UCSD-AML1 (cell line): ENCODE results near the gene CLCN5.

Experiments used
- DNase-seq: peaks from one replicate; lab custom pipeline; 2025; ENCODE audit not compliant: unreplicated experiment; lab: John Stamatoyannopoulos, UW

CLCN5 gene

DNA sequence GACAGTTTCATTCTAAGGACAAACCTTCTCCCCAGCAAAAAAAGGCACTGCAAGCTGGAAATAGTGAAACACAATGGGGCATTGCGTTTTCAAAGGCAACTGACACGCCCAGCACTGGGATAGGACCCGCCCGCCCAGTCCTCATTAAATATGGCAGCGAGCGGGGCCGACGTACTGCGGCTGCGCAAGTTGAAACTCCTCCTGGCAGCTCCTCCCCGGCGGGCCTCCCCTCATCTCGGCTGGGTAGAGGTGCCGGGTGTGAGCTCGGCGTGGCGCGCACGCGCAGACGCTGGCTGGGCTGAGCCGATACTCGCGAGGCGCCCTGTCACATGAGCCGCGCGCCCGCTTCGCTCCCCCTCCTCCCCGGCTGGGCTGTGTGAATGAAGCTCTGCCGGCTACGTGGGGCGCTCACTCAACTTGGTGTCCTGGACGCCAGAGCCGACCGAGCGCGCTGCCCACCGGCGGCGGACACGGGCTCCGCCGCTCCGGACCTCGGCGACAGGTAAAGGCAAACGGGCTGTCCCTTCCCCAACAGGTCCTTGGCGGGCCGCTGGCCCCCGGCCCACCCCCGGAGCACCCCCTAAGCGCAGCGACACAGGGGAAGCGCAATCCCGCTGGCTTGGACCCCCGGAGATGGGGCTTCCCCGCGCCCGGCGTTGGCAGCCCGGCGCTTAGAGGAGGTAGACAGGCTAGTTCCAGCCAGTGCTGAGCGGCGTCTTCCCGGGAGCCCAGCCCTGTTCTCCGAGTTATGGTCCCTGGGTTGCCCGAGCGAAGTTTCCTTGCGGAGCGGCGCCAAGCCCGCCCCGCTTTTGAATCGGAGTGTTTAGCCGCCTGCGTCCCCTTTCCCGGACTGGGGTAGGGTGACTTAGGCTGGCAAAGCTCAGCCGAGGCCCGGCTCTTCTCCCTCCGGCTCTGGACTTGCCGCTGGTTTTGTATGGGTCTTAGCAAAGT is at the start of gene CLCN5:
Gene CLCN5, plus strand, starts transcription at position 306 of the 951 bp plus-strand sequence. CDS start 2,703 bp downstream, outside the sequence.
- DNase-seq, result peak; percentile 94

DNA sequence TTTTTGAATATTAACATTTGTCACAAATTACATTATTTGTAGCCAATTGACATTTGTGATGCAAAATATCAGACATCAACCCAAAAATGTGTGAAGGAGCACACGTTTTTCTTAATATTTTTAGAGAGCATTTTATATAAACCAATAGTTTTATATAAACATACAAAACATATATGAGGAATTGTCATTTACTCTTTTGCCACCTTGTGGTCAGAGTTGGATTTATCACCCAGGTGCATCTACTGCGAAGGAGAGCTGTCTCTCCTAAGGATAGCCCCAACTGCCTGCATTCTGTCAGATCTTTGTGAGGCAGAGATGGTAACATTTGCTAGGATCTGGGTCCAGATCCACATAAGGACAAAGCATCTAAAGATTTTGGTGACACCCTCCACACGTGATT is 45.6 kb upstream of the CLCN5 start:
- DNase-seq, result no peak

DNA sequence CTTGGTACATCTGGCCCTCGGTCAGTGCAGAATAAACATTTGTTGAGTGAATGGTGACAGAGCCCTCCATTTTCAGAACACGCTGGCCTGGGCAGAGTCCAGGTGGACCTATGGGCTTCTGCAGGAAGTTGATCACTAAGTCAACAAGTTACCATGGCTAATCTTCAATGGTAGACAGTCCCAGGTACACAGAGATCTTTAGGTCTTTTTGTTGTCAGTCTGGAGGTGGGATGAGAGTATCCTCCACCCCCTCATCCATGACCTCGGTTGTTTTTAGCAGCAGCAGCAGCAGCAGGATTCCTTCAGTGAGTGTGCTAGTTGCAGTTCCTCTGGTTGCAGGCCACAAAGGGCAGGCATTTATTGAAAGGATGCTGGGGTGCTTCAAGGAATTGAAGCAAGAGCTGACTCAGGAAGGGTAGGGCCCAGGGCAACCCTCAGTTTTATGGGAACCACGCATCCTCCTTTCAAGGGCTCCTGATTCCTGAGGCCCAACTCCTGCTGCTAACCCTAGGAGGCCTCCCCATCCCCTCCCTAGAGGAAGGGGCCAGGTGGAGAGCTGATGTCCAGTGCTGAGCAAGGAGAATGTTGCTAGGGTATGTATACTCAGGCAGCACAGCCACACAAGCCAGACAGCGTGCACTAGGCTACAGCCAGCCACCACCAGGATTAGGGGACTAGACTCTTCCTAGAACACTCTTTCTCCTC is 44.8 kb upstream of the CLCN5 start:
- no peak for DNase-seq

DNA sequence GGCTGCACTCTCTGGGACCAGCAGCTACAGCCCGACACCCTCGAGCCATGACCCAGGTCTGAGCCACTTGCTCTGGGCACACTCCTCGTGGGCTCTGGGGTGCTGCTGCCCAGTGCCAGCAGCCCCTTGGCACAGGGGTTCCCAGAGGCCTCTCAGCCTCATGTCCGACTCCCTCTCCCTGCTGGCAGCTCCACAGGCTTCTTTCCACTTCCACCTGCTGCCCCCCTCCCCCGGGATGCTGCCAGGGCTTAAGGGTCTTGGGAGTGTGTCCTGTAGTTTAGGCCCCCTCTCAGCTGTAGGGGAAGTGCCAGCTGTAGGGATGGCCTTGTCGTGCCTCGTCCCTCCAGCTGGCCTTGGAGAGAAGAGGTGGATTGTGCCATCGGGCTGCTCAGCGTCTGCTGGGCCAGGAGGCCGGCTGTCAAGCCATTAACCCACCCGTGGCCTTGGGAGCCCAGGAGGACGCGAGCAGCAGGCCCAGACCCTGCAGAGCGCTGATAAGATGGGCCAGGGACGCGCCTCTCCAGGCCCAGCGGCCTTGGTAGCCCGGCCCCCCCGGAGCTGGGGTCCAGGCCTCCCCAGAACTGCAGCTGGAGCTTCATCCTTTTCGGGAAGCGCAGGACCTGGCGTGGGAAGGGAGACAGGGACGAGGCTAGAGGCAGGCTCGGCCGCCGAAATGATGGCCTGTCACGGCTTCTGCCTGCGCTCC is 44.1 kb upstream of the CLCN5 start:
- no peak for DNase-seq

DNA sequence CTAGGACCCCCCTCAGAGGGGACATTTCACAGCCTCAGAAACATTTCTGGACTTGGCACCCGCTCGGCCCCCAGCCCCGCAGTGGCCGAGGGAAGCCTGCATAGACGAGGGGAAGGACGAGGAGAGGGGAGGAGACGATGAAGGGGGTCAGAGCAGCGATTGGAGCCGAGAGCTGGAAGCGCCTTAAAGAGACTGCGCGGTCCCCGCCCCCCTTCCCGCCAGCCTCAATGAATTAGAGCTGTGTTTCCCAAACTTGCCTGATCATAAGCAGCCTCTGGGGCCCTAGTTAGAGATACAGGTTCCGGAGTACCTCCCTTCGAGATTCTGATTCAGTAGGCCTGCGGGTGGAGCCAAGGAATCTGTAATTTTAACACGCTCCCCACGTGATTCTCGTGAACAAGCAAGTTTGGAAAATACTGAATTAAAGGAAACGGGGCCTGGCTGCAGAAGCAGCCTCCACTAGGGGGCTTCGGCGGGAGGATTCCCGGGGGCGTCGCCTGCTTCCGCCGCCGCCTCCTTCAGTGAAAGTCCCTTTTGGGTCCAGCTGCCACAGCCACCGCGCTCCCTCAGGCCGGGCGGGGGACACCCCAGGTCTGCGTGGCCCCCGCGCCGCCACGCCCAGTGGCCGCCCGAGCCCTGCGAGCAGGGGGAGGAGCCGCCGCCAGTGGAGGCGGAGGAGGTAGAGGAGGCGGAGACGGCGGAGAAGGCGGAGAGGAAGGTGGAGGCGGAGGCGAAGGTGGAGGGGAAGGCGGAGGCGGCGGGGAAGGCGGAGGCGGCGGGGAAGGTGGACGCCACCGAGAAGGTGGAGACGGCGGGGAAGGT is 43.4 kb upstream of the CLCN5 start, which contains the start of gene USP27X:
Gene USP27X, plus strand, starts transcription at position 651 of the 822 bp plus-strand sequence. CDS start 824 bp downstream, outside the sequence.
- peak; percentile 79 for DNase-seq

- DNase-seq, result no peak
These were observed 42.6 kb upstream of the CLCN5 start for GRCh38 chrX:49879656-49880277.

DNA sequence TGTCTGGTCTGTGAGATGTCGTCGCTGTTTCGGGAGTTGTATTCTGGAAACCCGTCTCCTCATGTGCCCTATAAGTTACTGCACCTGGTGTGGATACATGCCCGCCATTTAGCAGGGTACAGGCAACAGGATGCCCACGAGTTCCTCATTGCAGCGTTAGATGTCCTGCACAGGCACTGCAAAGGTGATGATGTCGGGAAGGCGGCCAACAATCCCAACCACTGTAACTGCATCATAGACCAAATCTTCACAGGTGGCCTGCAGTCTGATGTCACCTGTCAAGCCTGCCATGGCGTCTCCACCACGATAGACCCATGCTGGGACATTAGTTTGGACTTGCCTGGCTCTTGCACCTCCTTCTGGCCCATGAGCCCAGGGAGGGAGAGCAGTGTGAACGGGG is 41.7 kb upstream of the CLCN5 start:
- no peak for DNase-seq

- peak; percentile 73 for DNase-seq
These were observed 38.0 kb upstream of the CLCN5 start for GRCh38 chrX:49884290-49884862.

DNA sequence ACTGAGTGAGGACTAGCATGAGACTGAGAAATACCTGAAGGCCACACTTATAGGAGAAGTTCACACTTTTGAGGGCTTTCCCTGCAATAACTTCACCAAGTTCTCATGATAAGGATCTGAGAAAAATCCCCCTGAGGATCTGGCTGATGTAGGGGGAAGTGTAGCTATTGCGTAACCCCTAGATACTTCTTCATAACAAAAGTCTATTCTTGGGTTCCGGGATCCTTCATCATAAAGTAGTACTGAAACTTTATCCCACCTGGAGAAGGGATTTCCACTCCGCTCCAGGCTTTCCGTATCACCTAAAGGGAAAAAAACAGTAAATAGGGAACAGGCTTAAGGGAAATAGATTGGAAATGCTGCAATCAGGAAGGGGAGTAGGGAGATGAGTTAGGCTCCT is 29.9 kb upstream of the CLCN5 start:
- no peak for DNase-seq

GRCh38 chrX:49896951-49897350 is 25.4 kb upstream of the CLCN5 start:
- no peak for DNase-seq

DNA sequence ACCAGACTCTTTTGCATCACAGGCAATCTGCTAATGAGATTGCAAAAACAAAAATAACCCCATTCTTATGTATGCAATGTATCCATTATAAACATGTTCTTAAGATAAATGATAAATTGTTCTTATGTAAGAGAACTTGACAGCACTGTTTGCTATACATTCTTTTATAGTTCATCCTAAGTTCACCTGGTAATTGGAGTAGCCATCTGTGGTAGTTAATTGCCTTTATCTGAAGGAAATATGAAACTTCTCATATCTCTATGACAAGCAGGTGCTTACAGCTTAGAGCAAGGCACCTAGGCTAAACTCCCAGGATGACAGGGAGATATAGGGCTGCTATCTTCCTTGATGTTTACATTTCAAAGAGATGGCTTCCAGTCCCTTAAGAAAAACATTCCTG is 21.3 kb upstream of the CLCN5 start:
- DNase-seq, result no peak

DNA sequence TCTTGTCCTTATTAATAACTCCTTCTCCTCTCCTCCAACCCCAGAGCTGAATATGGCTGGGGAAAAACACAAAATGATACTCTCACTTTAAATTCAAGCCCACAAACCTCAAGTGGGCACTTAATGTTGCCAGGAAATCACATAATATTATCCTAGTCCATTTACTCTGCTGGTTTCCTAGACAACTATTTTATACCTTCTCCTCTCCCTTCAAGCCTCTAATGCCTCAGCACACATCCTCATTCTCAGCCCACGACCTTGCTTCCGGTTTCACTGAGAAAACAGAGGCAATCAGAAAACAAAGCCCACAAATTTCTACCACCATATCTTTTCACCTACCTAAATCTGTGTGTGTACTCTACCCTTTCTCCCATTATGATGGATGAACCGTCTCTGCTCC is 12.1 kb upstream of the CLCN5 start:
- DNase-seq, result no peak

GRCh38 chrX:49912086-49912485 is 10.3 kb upstream of the CLCN5 start:
- no peak for DNase-seq

GRCh38 chrX:49912861-49913260 is 9.5 kb upstream of the CLCN5 start:
- no peak for DNase-seq

DNA sequence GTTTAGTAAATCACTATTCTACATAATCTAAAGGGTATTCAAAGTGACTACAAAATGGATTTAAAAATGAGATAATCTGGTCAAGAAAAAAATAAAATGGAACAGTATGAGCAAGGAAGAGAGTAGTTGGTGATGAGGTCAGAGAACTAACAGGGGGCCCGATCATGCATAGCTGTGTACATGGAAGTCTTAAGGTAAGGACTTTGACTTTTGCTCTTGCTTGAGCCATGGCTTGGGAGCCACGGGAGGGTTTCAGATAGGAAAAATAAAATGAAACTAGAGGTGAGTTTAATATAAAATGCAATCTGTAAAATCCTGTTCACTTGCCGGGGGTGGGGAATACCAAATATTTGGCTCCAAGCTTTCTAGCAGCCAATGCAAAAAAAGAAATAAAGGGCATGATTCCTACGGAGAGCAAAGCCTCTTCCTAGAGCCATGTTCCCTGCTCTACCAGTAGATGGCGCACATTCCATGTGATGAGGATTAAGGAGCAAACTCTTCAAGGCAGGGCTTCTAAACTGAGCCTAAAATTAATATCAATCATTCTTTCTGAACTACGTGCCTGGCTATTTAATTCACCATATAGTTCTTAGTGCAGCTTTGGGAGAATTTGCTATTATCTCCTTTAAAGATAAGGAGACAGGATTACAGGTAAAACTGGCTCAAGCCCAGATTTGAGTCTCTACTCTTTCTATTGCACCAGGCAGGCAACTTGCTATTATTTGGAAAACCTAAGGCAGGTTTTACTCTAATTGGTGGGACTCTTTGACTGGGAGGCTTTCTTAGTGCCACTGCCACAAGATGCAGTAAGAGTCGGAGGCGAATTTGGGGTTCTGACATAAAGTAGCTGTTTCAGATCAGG is 6.8 kb upstream of the CLCN5 start:
- DNase-seq, result no peak

DNA sequence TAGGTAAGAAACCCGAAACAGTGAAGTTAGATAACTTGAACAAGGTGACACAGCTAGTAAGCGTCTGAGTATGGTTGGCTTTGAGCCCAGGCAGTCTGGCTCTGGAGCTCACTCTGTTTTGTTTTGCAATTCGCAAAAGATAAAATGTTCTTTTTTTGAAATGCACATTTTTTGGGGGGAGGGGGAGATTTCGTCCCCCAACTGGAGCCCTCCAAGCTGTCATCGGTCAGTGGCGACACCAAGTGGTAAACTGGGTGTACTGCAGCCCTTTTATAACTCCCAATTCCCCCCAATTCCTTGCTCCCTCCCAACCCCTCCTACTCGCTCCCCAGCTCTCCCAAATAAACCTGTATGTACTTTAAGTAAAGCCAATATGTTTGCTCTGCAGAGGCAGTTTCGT is 2.8 kb upstream of the CLCN5 start:
- no peak for DNase-seq

- no peak for DNase-seq
These were observed 1.3 kb upstream of the CLCN5 start for GRCh38 chrX:49921109-49921508.

- DNase-seq, result no peak
These were observed 2.8 kb downstream of the CLCN5 start for GRCh38 chrX:49925176-49925575.

GRCh38 chrX:49930039-49930438 is 7.6 kb downstream of the CLCN5 start:
- no peak for DNase-seq
